Astrocyte of the spinal cord (primary cell): ENCODE results near the gene AAMP.
"Not testable (repeated sequence)": the region's sequence is repeated elsewhere in the genome, so short reads cannot be mapped to it uniquely, and the experiment has no call there.

Experiments used
- DNase-seq: peaks from one replicate; pipeline ENCODE4 v3.0.0; 2011; ENCODE audit warnings: low read depth, low spot score
- H3K4me3 ChIP-seq: 2 replicates; pipeline ENCODE4 v1.5.1; 2011; ENCODE audit warnings: low read depth, mild to moderate bottlenecking, low read length, moderate library complexity
- CTCF ChIP-seq: IDR thresholded peaks from 2 replicates; pipeline ENCODE4 v1.5.1; 2012; ENCODE audit warnings: low read depth, mild to moderate bottlenecking, low read length, inconsistent platforms
- in situ Hi-C: cut with HindIII; loops from 2 replicates; pipeline ENCODE4 v1.10.0; 2017; ENCODE audit warnings: low sequenced_read_pairs

Gene AAMP

GRCh38 chr2:218269900-218270720 lies at the start of gene AAMP, which contains the start of gene PNKD:
TSS of gene AAMP (minus strand) at chr2:218270137. CDS start at chr2:218270086, 51 bp downstream.
TSS of gene PNKD (plus strand) at chr2:218270519. CDS start at chr2:218270536, 17 bp downstream.
- peak within 1 kb of the TSS; percentile 88 for H3K4me3 ChIP-seq
- in situ Hi-C loops = no loop called here
- TF ChIP-seq CTCF = peak; percentile 10
- DNase-seq = peak; percentile 100

GRCh38 chr2:218318241-218318640 lies 48.3 kb upstream of the AAMP start:
- in situ Hi-C loops = no loop called here
- no peak for TF ChIP-seq CTCF
- no peak overlapping the region for H3K4me3 ChIP-seq
- DNase-seq = no peak

- H3K4me3 ChIP-seq = no peak overlapping the region
- no peak for DNase-seq
- in situ Hi-C loops = no loop called here
- no peak for TF ChIP-seq CTCF
These were observed 47.9 kb upstream of the AAMP start for GRCh38 chr2:218317835-218318234.

- no peak for DNase-seq
- H3K4me3 ChIP-seq = no peak overlapping the region
- in situ Hi-C loops = no loop called here
- no peak for TF ChIP-seq CTCF
These were observed 47.3 kb upstream of the AAMP start for GRCh38 chr2:218317303-218317630.

GRCh38 chr2:218315397-218315796 lies 45.5 kb upstream of the AAMP start:
- H3K4me3 ChIP-seq = no peak overlapping the region
- TF ChIP-seq CTCF = no peak
- no peak for DNase-seq
- in situ Hi-C loops = no loop called here

GRCh38 chr2:218314764-218315163 lies 44.8 kb upstream of the AAMP start:
- H3K4me3 ChIP-seq, in situ Hi-C loops, DNase-seq: not testable (repeated sequence)

GRCh38 chr2:218313356-218313755 lies 43.4 kb upstream of the AAMP start:
- no peak for DNase-seq
- no peak overlapping the region for H3K4me3 ChIP-seq
- no peak for TF ChIP-seq CTCF
- in situ Hi-C loops = no loop called here
